Activated T-cell treated with anti-CD3 and anti-CD28 coated beads for 1 hour (primary cell): ENCODE results near the gene FALEC.

Experiments
- DNase-seq: peaks from one replicate; pipeline ENCODE4 v3.0.0-alpha.2; 2020; ENCODE audit warnings: low read depth

The FALEC gene

DNA sequence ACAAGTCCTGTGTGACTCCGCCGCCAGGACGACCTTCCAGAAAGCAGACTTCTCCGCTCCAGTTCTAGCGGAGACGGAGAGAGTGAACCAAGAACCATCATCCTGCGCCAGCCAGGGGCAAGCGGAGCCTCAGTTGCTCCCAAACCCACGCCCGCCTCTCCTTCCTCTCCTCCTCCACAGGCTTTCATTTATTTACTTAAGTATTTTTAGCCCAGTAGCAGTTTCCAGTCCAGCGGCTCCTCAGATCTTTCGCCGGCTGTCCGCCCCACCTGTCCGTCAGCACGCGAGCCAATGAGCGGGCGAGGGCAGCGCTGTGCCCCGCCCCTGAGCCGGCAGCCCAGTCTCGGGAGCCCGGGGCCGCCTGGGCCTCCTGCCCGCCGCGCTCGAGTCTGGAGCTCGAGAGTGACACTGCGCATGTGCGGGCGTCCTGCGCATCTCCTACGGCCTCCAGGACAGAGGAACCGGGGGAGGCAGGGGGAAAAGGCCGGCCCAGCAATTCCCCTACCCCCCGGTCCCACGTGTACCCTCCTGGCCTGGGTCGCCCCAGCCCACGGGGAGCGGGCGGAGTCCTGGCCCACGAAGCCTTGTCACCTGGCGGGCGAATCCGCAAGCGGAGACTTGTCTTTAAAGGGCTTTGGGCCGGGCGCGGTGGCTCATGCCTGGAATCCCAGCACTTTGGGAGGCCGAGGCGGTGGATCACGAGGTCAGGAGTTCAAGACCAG, at the start of gene FALEC:
FALEC (plus strand) TSS at position 425 of the 722 bp plus-strand sequence.
- peak; percentile 83 for DNase-seq

DNA sequence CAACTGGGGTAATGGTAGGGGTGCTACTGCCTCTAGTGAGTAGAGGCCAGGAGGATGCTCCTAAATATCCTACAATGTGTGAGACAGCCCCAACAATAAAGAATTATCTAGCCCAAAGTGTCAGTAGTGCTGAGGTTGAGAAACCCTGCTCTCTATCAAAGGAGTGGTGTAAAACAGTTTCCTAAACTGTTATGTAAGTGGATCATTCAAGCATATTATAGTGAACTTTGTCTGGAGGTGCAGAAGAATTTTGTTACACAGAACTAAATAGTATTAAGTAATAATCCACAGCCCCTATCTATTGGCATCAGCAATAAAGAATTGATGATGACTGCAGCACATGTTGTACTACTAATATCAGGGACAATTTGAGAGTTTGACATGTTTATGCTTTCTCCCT, 48.6 kb upstream of the FALEC start:
- no peak for DNase-seq

DNA sequence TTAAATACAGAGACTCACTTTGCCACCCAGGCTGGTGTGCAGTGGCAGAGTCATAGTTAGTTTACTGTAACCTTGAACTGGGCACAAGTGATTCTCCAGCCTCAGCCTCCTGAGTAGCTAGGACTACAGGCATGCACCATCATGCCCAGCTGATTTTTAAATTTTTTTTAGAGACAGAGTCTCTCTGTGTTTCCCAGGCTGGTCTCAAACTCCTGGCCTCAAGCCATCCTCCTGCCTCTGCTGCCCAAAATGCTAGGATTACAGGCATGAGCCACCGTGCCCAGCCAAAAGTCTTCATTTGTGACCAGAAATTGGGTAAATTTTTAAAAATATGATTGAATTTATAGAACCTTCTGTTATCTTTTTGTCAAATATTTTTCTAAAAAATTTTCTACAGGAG, 46.3 kb upstream of the FALEC start:
- DNase-seq, result no peak

DNA sequence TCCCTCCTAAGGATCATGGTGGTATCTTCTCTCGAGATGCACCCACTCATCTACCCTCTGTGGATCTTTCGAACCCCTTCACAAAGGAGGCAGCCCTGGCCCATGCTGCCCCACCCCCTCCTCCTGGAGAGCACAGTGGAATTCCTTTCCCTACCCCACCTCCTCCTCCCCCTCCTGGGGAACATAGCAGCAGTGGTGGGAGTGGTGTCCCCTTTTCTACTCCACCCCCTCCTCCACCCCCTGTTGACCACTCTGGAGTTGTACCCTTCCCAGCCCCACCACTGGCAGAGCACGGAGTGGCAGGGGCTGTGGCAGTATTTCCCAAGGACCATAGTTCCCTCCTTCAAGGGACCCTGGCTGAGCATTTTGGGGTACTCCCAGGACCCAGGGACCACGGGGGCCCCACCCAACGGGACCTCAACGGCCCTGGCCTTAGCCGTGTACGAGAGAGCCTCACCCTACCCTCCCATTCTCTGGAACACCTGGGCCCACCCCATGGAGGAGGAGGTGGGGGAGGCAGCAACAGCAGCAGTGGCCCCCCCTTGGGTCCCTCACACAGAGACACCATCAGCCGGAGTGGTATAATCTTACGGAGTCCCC, 42.9 kb upstream of the FALEC start:
- no peak for DNase-seq

DNA sequence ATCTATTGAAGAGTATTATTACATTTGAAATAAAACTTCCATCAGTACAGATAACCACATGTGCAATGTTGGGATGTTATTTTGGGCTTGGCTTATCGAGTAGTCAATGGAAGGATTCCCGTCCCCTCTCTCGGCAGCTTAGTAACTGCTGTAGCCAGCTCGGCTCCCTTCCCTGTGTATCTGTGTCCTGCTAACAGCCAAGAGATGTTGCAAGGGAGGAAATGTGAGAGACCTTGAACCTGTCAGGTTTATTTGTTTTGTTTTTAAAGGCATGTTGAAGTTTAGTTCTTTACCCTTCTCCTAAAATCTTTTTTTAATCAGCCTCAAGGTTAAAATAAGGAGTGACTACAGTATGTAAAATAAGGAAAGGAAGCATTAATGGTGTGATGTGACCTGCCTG, 41.9 kb upstream of the FALEC start:
- no peak for DNase-seq

DNA sequence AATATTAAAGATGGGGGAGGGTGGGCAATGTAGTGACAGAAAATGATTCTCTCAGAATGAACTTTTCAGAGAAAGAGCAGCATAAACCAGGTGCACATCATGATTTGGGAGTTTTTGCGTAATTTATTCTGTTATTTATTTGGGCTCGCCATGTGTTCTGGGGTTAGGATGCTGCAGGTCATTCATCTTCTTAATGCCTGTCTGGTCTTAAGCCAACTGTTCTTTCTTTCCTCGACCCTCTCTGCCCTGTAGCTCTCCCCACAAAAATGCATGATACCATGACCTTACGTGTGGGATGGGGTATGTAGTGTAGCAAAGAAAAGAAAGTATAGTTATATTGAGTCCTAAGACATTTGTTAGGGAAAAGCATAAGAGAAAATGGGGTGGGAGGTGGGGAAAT, 40.7 kb upstream of the FALEC start:
- DNase-seq, result no peak

DNA sequence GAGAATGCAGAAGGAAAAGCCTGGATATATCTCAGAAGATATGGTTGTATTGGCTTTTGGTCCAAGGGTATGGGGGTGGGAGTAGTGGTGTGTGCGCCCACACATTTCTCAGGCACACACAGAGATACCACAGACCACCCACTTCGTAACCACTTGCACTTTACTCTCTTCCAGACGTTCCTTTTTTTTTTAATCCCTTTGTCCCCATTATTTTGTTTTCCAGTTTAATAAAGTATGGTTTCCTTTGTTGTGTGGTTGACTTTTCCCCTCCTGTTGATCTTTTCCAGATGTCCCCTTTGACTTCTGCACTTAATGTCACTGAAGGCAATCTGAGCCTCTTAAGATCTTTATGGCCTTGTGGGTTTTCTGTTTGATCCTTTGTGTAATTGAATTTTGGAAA, 38.8 kb upstream of the FALEC start:
- no peak for DNase-seq

DNA sequence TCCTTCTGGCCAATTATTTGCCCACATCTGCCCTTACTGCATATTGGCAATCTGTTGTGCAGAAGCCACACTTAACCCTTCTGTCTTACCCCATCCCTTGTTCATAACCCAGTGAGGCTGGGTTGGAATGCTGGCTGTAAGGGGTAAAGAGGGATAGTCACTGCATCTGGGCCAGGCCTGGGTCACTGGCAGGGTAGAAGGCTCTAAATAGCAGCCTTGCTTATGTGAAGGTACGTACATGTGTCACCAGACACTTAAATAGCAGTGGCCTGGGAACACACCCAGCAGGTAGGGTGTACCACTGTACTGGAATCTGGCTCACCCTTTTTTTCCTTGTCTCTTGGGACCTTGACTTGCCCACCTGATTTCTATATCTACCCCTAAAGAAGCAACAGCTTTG, 38.2 kb upstream of the FALEC start:
- DNase-seq, result no peak

DNA sequence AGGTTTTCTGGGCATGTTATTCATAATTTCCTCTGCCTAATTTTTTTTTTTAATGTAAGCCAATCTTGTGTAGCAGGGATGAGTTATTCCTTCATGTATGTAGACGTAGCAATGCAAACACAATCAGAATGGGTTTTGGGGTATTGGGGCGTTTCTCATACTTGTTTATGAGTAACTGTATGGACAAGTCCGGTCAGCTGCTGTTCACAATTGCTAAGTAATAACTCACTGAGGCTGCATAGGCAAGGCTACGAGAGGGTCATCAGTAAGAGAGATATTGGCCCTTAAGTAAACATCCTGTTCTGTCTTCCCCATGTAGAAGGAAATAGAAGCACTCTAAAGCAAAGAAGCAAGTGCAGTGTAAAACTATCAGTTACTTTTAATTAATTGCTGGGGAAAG, 37.8 kb upstream of the FALEC start:
- DNase-seq, result no peak

DNA sequence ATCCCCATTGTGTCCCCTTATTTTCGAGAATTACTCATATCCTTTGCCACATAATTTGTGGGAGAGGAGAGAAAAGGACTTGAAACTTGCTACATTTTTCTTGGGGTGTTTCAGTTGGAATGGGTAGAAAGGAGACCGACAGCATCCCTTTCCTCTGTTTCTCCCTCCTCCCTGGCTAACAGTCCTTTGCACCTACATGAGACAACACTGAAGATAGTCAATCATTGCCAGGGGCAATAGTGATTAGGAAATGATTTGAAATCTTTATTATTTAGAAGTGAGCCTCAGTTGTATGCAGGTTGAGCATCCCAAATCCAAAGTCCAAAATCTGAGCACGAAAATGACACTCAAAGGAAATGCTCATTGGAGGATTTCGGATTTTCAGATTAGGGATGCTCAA, 36.2 kb upstream of the FALEC start:
- DNase-seq, result no peak

DNA sequence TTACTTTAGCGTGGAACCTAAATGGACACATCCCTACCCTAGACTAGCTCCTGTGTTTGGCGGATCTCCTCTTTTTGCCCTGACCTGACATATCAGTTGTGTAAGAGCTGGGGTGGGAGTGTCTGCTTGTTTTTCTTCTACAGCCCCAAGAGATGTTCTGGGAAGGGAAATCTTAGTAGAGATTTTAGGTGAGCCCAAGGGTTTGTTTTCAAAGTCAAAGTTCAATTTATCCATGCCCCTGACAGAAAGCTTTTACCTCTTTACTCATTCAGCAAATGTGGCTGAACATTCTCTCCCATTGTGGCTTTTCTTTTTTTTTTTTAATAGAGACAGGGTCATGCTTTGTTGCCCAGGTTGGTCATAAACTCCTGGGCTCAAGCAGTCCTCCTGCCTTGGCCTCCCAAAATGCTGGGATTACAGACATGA, 35.6 kb upstream of the FALEC start:
- no peak for DNase-seq

DNA sequence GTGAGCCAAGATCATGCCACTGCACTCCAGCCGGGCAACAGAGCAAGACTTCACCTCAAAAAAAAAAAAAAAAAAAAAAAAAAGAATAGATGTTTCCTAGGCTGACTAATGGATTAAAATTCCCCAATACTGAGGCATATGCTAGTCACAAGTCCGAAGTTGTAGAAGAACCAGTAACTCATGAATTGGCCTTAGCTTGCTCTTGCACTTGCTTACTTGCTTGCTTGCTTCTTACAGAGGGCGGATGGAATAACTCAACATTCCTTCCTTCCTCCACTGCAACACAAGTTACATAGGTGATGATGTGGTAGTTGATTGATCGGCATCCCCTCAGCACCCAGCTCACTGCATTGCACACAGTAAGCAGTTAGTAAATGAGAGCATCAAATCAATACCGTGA, 31.1 kb upstream of the FALEC start:
- DNase-seq, result no peak

DNA sequence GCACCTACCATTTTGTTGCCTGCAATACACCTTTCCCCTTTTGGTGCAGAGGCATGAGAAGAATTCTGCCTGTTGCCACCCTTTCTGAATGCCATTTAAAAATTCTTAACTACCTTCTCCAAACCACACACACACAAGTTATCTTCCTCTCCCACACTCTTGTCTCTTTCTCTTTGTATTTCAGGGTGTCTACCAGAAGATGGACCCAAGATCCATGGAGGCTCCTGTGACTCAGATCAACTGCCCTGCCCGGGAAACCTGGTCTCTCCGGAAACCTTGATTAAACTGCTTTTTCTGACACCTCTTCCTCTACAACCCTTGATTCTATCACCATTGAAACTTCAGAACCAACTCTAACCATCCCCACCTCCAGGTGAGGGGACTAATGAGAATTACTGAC, 30.7 kb upstream of the FALEC start:
- no peak for DNase-seq

DNA sequence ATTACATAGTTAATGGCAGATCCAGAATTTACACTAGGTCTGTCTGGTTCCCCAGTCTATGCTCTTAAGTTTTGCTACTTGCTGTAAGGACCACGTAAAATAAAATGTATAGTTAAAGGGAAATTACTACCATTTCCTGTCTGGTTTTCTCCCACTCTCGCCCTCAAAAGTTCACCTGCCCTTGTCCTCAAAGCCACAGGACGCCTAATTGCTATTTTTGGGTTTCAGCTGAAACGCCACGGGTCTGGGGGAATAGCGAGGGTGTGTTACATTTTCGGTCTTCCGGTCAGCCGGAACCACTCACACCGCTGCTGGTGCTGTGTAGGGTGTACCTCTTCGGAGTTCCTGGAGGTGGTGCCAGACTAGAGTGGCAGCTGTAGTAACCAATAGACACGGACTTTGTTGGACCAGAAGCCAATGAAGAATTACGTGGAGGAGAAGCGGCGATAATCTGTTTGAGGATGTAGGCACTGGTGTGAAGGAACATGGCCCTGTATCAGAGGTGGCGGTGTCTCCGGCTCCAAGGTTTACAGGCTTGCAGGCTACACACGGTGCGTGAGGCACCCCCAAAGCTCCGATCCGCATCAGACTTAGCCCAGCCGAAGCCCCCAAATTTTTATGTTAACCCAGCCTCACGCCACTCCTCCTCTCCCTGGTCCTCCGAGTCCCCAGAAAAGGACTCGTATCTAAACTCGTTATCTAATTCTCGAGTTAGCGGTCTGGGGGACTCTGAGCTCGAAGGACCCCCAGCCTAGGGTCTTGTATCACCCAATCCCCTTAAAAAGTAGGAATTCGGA, 28.4 kb upstream of the FALEC start, which contains the start of gene TARS2:
TARS2 (plus strand) TSS at position 454 of the 797 bp plus-strand sequence; CDS start at position 486, 32 bp downstream.
- peak; percentile 85 for DNase-seq

DNA sequence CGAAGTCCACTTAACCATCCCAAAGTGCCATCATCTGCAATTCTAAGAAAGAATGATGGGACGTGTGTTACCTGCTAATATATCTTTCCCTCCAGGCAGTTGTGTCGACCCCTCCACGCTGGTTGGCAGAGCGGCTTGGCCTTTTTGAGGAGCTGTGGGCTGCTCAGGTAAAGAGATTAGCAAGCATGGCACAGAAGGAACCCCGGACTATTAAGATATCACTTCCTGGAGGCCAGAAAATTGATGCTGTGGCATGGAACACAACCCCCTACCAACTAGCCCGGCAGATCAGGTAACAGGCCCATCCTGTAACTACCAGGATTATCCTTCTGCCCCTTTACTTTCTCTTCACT, 27.8 kb upstream of the FALEC start:
- DNase-seq, result no peak

DNA sequence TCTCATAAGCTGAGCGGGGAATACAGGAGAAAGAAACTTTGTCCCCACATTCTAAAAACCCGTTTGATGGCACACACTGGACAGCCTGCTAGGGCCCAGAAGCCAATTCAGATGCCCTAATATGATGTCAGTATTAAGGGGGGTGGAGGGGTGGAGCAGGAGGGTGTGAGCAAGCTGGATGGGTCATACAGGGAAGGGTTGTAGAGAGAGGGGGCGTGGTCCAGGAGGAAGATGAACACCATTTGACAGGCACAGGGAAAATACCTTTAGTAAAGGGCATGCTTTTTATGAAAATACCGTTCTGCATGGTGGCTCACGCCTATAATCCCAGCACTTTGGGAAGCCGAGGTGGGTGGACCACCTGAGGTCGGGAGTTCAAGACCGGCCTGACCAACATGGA, 22.4 kb upstream of the FALEC start:
- no peak for DNase-seq

DNA sequence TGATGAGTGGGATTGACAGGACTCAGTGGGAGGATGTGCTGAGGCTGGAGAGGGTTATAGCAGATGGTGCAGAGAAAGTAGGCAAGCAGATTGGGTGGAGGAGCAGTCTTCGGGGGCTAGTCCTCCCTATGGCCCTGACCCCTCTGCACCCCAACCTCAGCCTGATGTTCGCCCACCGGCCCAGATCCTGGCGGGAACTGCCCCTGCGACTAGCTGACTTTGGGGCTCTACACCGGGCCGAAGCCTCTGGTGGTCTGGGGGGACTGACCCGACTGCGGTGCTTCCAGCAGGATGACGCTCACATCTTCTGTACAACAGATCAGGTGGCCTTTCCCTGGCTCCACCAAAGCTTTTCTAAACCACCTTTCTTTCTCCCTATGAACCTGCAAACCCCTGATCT, 17.2 kb upstream of the FALEC start:
- no peak for DNase-seq

DNA sequence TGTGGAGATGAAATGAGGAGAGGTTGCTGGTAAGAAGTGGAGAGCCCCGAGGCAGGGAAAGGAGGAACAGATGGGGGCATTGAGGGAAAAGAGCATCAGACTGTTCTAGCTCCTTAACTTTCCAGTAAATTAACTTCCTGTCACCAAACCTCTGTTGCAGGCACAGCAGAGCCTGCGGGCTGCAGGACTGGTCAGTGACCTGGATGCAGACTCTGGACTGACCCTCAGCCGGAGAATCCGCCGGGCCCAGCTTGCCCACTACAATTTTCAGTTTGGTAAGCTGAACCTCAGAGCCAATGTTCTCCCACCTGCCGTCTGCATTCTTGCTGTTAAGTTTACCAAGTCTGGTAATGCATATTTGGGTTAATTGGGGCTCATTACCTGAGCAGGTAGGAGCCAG, 10.1 kb upstream of the FALEC start:
- no peak for DNase-seq

DNA sequence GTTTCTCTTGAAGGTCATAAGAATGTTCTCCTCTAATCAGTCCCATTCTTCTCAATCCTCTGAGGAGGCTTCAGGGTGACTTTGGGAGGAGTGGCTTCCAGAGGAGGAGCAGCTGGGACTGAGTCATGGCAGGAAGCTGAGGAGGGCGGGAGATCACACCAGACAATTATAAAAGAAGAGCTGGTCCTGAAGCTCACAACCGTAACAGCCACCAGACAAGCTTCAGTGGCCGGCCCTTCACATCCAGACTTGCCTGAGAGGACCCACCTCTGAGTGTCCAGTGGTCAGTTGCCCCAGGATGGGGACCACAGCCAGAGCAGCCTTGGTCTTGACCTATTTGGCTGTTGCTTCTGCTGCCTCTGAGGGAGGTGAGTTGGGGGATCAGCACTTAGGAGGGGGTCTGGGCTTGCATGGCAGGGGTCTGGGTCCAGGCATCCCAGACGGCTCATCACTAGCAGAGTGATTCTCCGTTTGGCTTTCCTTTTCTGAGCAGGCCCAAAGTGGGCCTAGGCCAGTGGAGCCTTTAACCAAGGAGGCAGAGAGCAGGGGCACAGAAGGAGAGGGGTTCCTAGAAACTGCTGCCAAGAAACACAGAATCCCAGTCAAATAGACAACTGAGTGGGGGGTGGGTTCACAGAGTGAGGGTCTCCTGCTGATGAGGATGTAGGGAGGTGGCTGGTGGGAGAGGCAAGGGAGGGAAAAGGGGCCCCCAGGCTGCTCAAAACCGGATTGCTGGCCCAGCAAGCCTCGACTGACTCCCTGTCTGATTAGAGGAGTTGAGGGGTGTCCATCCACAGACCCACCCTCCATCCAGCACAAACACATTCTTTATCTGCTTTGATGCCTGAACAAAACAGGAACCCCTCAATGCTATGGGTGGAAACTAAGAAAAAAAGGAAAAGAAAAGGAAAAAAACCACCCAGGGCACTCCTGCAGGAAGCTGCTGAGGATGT, 7.4 kb upstream of the FALEC start, which contains the start of gene ECM1:
ECM1 (plus strand) TSS at position 198 of the 953 bp plus-strand sequence; CDS start at position 299, 101 bp downstream.
- DNase-seq, result no peak

DNA sequence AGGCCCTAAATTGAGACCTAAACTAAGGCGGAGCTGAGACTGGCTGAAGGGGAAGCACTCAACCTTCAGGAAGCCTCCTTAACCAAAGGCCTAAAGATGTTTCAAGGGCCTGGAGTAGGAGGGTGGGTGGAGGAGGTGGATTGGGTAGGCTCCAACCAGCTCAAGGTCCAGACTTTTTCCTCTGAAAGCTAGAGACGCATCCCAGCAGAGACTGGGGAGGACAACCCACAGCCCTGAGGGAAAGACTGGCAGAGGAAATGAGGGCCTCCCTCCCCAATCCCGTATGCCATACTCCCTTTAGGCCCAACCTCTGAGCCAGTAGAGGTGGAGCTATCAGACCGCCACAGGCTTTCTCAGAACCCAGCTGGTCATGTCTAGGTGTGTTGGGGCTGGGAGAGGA, 6.6 kb upstream of the FALEC start:
- DNase-seq, result no peak

DNA sequence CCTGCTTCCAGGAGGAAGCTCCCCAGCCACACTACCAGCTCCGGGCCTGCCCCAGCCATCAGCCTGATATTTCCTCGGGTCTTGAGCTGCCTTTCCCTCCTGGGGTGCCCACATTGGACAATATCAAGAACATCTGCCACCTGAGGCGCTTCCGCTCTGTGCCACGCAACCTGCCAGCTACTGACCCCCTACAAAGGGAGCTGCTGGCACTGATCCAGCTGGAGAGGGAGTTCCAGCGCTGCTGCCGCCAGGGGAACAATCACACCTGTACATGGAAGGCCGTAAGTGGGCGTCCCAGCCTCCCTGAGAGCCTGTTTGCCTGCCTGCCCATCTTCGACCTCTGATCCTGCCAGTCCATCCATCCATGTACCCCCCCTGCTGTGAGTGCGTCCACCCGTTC, 4.0 kb upstream of the FALEC start:
- no peak for DNase-seq
